ENCODE results near the gene RMDN2. TPM values are rescaled to one million over a fixed set of nuclear protein-coding genes. Genes with fewer than 3 reads are reported as not detected.
A peak's percentile ranks its signal among the peaks of the same experiment; 100 is the strongest.

Gene RMDN2
- polyA plus RNA-seq, 2 of the 4 experiments (the other 2 are of a cell fraction), result 4.6 to 6.9 TPM

DNA sequence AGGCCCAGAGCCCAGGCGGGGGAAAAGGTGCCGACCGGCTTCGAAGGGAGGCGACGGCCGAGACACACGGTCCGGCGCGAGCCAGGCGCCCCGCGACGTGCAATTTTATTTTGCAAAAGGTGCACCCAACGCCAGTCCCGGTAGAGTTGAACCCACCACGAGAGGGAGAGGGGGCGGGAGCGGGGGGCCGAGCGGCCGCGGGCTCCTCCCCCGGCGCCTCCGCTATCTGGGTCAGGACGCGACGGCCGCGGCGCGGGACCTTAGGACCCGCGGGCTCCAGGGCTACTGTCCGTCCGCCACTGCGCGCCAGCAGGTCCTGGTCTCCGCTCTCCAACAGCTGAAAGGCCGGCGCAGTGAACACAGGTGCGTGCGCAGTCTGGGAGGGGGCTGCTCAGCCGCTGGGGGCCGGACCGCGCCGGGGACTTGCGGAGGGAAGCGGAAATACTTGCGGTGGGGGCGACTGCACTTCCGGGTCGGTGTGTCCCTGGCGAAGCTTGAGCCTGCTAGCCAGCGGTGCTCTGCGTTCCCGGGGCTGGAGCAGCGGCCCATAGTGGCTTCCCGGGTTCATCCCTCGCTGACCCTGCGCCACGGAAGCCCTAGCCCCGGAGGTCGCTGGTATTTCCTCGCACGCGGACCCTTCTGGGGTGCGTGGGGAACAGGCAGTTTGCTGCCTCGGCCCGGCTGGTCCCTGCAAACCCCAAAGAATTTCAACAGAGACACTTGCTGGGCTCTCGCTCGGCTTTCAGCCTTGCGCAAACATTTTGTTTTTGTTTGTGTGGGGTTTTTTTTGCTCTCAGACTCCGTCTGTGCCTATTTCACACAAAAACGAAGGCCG, at the start of gene RMDN2 (continued):
- TF ChIP-seq, protein P1, sequence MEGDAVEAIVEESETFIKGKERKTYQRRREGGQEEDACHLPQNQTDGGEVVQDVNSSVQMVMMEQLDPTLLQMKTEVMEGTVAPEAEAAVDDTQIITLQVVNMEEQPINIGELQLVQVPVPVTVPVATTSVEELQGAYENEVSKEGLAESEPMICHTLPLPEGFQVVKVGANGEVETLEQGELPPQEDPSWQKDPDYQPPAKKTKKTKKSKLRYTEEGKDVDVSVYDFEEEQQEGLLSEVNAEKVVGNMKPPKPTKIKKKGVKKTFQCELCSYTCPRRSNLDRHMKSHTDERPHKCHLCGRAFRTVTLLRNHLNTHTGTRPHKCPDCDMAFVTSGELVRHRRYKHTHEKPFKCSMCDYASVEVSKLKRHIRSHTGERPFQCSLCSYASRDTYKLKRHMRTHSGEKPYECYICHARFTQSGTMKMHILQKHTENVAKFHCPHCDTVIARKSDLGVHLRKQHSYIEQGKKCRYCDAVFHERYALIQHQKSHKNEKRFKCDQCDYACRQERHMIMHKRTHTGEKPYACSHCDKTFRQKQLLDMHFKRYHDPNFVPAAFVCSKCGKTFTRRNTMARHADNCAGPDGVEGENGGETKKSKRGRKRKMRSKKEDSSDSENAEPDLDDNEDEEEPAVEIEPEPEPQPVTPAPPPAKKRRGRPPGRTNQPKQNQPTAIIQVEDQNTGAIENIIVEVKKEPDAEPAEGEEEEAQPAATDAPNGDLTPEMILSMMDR (IDR thresholded peaks at IDR 0.05), result no peak
- TF ChIP-seq, protein P2, sequence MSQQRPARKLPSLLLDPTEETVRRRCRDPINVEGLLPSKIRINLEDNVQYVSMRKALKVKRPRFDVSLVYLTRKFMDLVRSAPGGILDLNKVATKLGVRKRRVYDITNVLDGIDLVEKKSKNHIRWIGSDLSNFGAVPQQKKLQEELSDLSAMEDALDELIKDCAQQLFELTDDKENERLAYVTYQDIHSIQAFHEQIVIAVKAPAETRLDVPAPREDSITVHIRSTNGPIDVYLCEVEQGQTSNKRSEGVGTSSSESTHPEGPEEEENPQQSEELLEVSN (IDR thresholded peaks at IDR 0.05; ENCODE audit: borderline replicate concordance, low read depth), result peak; percentile 48
- TF ChIP-seq NR3C1 (IDR thresholded peaks at IDR 0.05) (no peak), MAZ (IDR thresholded peaks at IDR 0.05; ENCODE audit: borderline replicate concordance, low read depth, low read length) (no peak), PHF8 (IDR thresholded peaks at IDR 0.05; ENCODE audit: borderline replicate concordance, low read depth) (peak; percentile 90), ZSCAN20 (CRISPR knock-in tag; IDR thresholded peaks at IDR 0.05) (no peak), MAFK (IDR thresholded peaks at IDR 0.05; ENCODE audit: partially characterized antibody) (no peak), BHLHE40 (IDR thresholded peaks at IDR 0.05; ENCODE audit: low read depth, low read length) (peak; percentile 20; the same call in 1 of the 2 replicates), FOSL2 (IDR thresholded peaks at IDR 0.05) (no peak), FOSL2 (CRISPR knock-in tag; IDR thresholded peaks at IDR 0.05) (no peak), NPAS2 (CRISPR knock-in tag; IDR thresholded peaks at IDR 0.05; ENCODE audit: borderline replicate concordance) (no peak), ZNF302 (CRISPR knock-in tag; IDR thresholded peaks at IDR 0.05) (no peak), RFX5 (IDR thresholded peaks at IDR 0.05) (no peak), GATA3 (IDR thresholded peaks at IDR 0.05; ENCODE audit: borderline replicate concordance) (peak; percentile 22; the same call in 1 of the 2 replicates), TFCP2L1 (CRISPR knock-in tag; IDR thresholded peaks at IDR 0.05) (0 out of 2 replicates have a peak, but pooled peaks have one; percentile 10), HES2 (IDR thresholded peaks at IDR 0.05) (no peak), JUNB (IDR thresholded peaks at IDR 0.05) (no peak), CHD2 (IDR thresholded peaks at IDR 0.05; ENCODE audit: low read length, partially characterized antibody) (no peak), SMC3 (IDR thresholded peaks at IDR 0.05) (peak; percentile 11; the same call in 1 of the 3 replicates), FOSB (CRISPR knock-in tag; IDR thresholded peaks at IDR 0.05) (no peak), CEBPB (IDR thresholded peaks at IDR 0.05) (peak; percentile 87 to 88), NFE2L2 (conservative IDR thresholded peaks at IDR 0.05; ENCODE audit: low read length) (no peak)
- TF ChIP-seq, protein P3, sequence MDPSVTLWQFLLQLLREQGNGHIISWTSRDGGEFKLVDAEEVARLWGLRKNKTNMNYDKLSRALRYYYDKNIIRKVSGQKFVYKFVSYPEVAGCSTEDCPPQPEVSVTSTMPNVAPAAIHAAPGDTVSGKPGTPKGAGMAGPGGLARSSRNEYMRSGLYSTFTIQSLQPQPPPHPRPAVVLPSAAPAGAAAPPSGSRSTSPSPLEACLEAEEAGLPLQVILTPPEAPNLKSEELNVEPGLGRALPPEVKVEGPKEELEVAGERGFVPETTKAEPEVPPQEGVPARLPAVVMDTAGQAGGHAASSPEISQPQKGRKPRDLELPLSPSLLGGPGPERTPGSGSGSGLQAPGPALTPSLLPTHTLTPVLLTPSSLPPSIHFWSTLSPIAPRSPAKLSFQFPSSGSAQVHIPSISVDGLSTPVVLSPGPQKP (IDR thresholded peaks at IDR 0.05; ENCODE audit: low read depth, low read length), result no peak
- TF ChIP-seq, protein P4, sequence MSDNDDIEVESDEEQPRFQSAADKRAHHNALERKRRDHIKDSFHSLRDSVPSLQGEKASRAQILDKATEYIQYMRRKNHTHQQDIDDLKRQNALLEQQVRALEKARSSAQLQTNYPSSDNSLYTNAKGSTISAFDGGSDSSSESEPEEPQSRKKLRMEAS (IDR thresholded peaks at IDR 0.05), result peak; percentile 88

DNA sequence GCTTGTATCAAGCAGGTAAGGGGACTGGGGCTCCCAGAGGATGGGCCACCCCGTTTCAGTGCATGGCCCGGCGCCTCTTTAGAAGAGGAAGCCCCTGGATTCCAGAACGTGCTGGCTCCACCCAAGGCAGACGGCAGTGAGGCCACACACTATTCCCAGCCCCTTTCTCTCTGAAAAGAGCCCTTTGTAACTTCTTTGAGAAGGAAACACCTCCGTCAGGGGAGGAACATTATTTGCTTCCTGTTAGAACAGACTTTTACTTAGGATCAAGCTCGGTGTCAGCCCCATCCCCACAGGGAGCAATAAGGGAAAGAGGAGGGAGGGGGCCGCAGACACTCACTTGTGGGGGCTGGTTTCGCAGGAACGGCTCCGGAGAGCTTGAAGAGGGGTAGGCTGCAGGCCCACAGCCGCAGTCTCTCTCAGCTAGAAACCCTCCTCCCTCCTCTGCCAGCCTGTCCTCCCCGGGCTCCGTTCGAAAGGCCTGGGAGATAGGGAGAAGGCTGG, 49.6 kb upstream of the RMDN2 start:
- ChIA-PET CTCF (interaction anchor here (0.7 to 12.9 kb wide), 19 partner anchors 13 to 623 kb away, joined by 3 to 292 read pairs (median 18); partner anchors contain the start of gene QPCT), POLR2A (no interaction called here)
- FAIRE-seq (no peak), DNase-seq (ENCODE audit: low read depth in 1 of 2, low spot score in 1 of 2) (no peak), ATAC-seq (no peak)
- Histone ChIP-seq H3K4me3 (no peak overlapping the region), H3K27ac (no peak overlapping the region), H3K9me3 (no peaks in the 10 kb centered on the region), H3K4me2 (no peak overlapping the region), H3K4me1 (0 out of 3 replicates have a peak, but pooled peaks cover 4% of the 10 kb centered on the region)
- TF ChIP-seq RNF2 (IDR thresholded peaks at IDR 0.05; ENCODE audit: borderline replicate concordance, low read depth) (no peak), RAD21 (conservative IDR thresholded peaks at IDR 0.05 in 1 of 2, IDR thresholded peaks at IDR 0.05 in 1 of 2) (no peak), HDAC2 (IDR thresholded peaks at IDR 0.05) (no peak), ZC3H11A (IDR thresholded peaks at IDR 0.05) (no peak), RFX5 (IDR thresholded peaks at IDR 0.05) (no peak), HOXB5 (CRISPR knock-in tag; IDR thresholded peaks at IDR 0.05) (no peak), POLR2A (IDR thresholded peaks at IDR 0.05; ENCODE audit: low read length) (no peak), MAFK (IDR thresholded peaks at IDR 0.05; ENCODE audit: partially characterized antibody) (no peak), HOXB13 (CRISPR knock-in tag; IDR thresholded peaks at IDR 0.05; ENCODE audit: low read depth) (no peak), CHD4 (IDR thresholded peaks at IDR 0.05; ENCODE audit: borderline replicate concordance) (no peak), KDM1A (IDR thresholded peaks at IDR 0.05; ENCODE audit: low read depth) (no peak), HOXA7 (CRISPR knock-in tag; IDR thresholded peaks at IDR 0.05) (no peak), KDM5A (IDR thresholded peaks at IDR 0.05) (no peak), TFCP2L1 (CRISPR knock-in tag; IDR thresholded peaks at IDR 0.05) (no peak)
- TF ChIP-seq, protein P5, sequence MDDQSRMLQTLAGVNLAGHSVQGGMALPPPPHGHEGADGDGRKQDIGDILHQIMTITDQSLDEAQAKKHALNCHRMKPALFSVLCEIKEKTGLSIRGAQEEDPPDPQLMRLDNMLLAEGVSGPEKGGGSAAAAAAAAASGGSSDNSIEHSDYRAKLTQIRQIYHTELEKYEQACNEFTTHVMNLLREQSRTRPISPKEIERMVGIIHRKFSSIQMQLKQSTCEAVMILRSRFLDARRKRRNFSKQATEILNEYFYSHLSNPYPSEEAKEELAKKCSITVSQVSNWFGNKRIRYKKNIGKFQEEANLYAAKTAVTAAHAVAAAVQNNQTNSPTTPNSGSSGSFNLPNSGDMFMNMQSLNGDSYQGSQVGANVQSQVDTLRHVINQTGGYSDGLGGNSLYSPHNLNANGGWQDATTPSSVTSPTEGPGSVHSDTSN (IDR thresholded peaks at IDR 0.05), result no peak
- WGBS (ENCODE audit: missing lambda C conversion rate), result 68% methylated on average over 15 of the region's 15 CpGs
